Measurements from ENCODE around the gene PPP1R1B. TPM values are rescaled to one million over a fixed set of nuclear protein-coding genes. Genes with fewer than 3 reads are reported as not detected.

The PPP1R1B gene
- total and polyA plus RNA-seq, 2 of the 4 experiments (the other 2 are of a cell fraction) = not detected

GRCh38 chr17:39606434-39607056 lies 20.2 kb upstream of the PPP1R1B start:
- Histone ChIP-seq H4K91ac (ENCODE audit: insufficient read depth, low read depth, low read length) (no peak overlapping the region), H3K9ac (ENCODE audit: low read depth, low read length) (no peak overlapping the region), H3K4me3 (ENCODE audit: insufficient read depth, low read depth, low read length) (no peak overlapping the region), H3K4me2 (ENCODE audit: low read depth, low read length) (no peak overlapping the region), H3K9me1 (ENCODE audit: insufficient read depth, low read length) (no peaks in the 10 kb centered on the region), H3K4ac (ENCODE audit: low read depth, low read length) (no peak overlapping the region), H3K27ac (ENCODE audit: insufficient read depth, low read length) (no peak overlapping the region), H2AK5ac (ENCODE audit: low read depth, low read length) (no peak overlapping the region), H2AFZ (replicated peaks; ENCODE audit: low read length, poor library complexity) (no peak overlapping the region), H3K9me3 (ENCODE audit: control insufficient read depth, insufficient read depth, low read length) (0 out of 2 replicates have a peak, but pooled peaks cover 2% of the 10 kb centered on the region), H3K27me3 (ENCODE audit: control insufficient read depth, insufficient read depth, low read length) (peaks cover 92% of the 10 kb centered on the region), H3K18ac (ENCODE audit: low read depth, low read length) (no peak overlapping the region), H2BK15ac (ENCODE audit: low read depth, low read length) (no peak overlapping the region), H4K20me1 (ENCODE audit: insufficient read depth, low read length) (peaks cover 5% of the 10 kb centered on the region; the same call in 1 of the 2 replicates), H2AK9ac (replicated peaks; ENCODE audit: low read depth, low read length, poor library complexity) (no peak overlapping the region), H3K14ac (replicated peaks; ENCODE audit: low read depth, low read length) (no peak overlapping the region), H2BK120ac (ENCODE audit: low read depth, low read length) (no peak overlapping the region), H3K4me1 (ENCODE audit: control insufficient read depth, insufficient read depth, low read length) (no peaks in the 10 kb centered on the region; the same call in 1 of the 2 replicates), H2BK20ac (ENCODE audit: low read depth, low read length) (no peak overlapping the region), H2BK5ac (ENCODE audit: low read depth, low read length, poor library complexity, severe bottlenecking) (no peak overlapping the region), H3K79me1 (ENCODE audit: low read depth in 1 of 2, low read length in 2 of 2) (no peaks in the 10 kb centered on the region), H3K23ac (ENCODE audit: low read depth, low read length) (no peak overlapping the region), H4K8ac (ENCODE audit: low read depth in 2 of 2, low read length in 2 of 2) (no peak overlapping the region), H3K56ac (ENCODE audit: extremely low read depth, insufficient read depth, low read length) (no peak overlapping the region), H4K5ac (ENCODE audit: low read depth, low read length) (no peak overlapping the region), H3K36me3 (ENCODE audit: control insufficient read depth, insufficient read depth, low read length) (no peaks in the 10 kb centered on the region)
- no TSS peak for BruUV-seq (replicated peaks)
- ChIA-PET POLR2A (ENCODE audit: unreplicated experiment) (no interaction called here), CTCF (no interaction called here)
- 4% methylated on average over 11 of the region's 66 CpGs; no CpG with 5 or more reads in 1 of the 2 experiments for WGBS, 2 experiments (ENCODE audit: extremely low coverage in 2 of 2, insufficient read length in 1 of 2)
- TF ChIP-seq MAZ (IDR thresholded peaks at IDR 0.05; ENCODE audit: borderline replicate concordance, low read depth, low read length) (no peak), SMC3 (IDR thresholded peaks at IDR 0.05; ENCODE audit: low read depth, low read length) (no peak), ELK1 (IDR thresholded peaks at IDR 0.05; ENCODE audit: borderline replicate concordance, low read depth, low read length) (no peak), CHD1 (IDR thresholded peaks at IDR 0.05; ENCODE audit: low read depth, low read length) (no peak), MAFK (IDR thresholded peaks at IDR 0.05; ENCODE audit: low read depth, low read length) (no peak), CEBPB (IDR thresholded peaks at IDR 0.05; ENCODE audit: low read depth, low read length) (no peak), RFX5 (IDR thresholded peaks at IDR 0.05; ENCODE audit: low read depth, low read length) (no peak), BHLHE40 (IDR thresholded peaks at IDR 0.05; ENCODE audit: low read depth, low read length) (no peak), RAD21 (IDR thresholded peaks at IDR 0.05; ENCODE audit: low read length) (no peak), MXI1 (IDR thresholded peaks at IDR 0.05; ENCODE audit: borderline replicate concordance, low read depth, low read length) (no peak), FOS (IDR thresholded peaks at IDR 0.05; ENCODE audit: low read depth, low read length) (no peak), RCOR1 (IDR thresholded peaks at IDR 0.05; ENCODE audit: insufficient replicate concordance, low read length) (no peak), USF2 (IDR thresholded peaks at IDR 0.05; ENCODE audit: low read depth, low read length) (no peak), CTCF (conservative IDR thresholded peaks at IDR 0.05; ENCODE audit: low read depth, low read length) (no peak), POLR2A (IDR thresholded peaks at IDR 0.05; ENCODE audit: low read depth, low read length) (no peak), NFE2L2 (IDR thresholded peaks at IDR 0.05; ENCODE audit: low read depth, low read length) (no peak)
- DNase-seq (no peak), ATAC-seq (ENCODE audit: low read depth) (no peak)
- dilution Hi-C loops (cut with HindIII; ENCODE audit: low sequenced_read_pairs, unreplicated experiment) (no loop called here), in situ Hi-C loops (cut with MboI; ENCODE audit: low sequenced_read_pairs) (no loop called here), intact Hi-C loops (cut with micrococcal nuclease) (no loop called here)
